Measurements from ENCODE around the gene PGF.

- TF ChIP-seq NFRKB (IDR thresholded peaks at IDR 0.05) (no peak), ARNT (IDR thresholded peaks at IDR 0.05) (no peak), PKNOX1 (IDR thresholded peaks at IDR 0.05) (no peak), TARDBP (IDR thresholded peaks at IDR 0.05) (no peak), FOXA1 (IDR thresholded peaks at IDR 0.05) (no peak), FOXM1 (IDR thresholded peaks at IDR 0.05; ENCODE audit: borderline replicate concordance) (no peak), SP1 (IDR thresholded peaks at IDR 0.05) (no peak), SUZ12 (IDR thresholded peaks at IDR 0.05) (no peak)
Measured at GRCh38 chr14:74947353-74948227, 7.8 kb downstream of the PGF start.
